Measurements from ENCODE around the gene TAF15. TPM values are rescaled to one million over a fixed set of nuclear protein-coding genes. Genes with fewer than 3 reads are reported as not detected.

TAF15 gene
- total and polyA plus RNA-seq, 2 of the 13 experiments (the other 11 are each of a cell fraction or from before 2014, with no cell fraction given), result 25.2 to 26.5 TPM

GRCh38 chr17:35804658-35805192, 4.6 kb upstream of the TAF15 start (continued):
- no peak for TF ChIP-seq ZNF44 (CRISPR knock-in tag; IDR thresholded peaks at IDR 0.05)
- no peak for TF ChIP-seq JUNB (CRISPR knock-in tag; IDR thresholded peaks at IDR 0.05; ENCODE audit: borderline replicate concordance)
- no peak for TF ChIP-seq ZNF788 (CRISPR knock-in tag; IDR thresholded peaks at IDR 0.05; ENCODE audit: borderline replicate concordance)
- no peak for TF ChIP-seq SP2 (CRISPR knock-in tag; IDR thresholded peaks at IDR 0.05)
- no peak for TF ChIP-seq ZNF615 (CRISPR knock-in tag; IDR thresholded peaks at IDR 0.05; ENCODE audit: borderline replicate concordance)
- no peak for TF ChIP-seq NCOR1 (IDR thresholded peaks at IDR 0.05; ENCODE audit: borderline replicate concordance, low read length)
- no peak for TF ChIP-seq ZFP36L1 (CRISPR knock-in tag; IDR thresholded peaks at IDR 0.05)
- TF ChIP-seq ZNF251 (CRISPR knock-in tag; IDR thresholded peaks at IDR 0.05), result no peak
- TF ChIP-seq ZNF367 (CRISPR knock-in tag; IDR thresholded peaks at IDR 0.05; ENCODE audit: borderline replicate concordance), result no peak
- no peak for TF ChIP-seq ADNP (CRISPR knock-in tag; IDR thresholded peaks at IDR 0.05)
- no peak for TF ChIP-seq ZNF460 (CRISPR knock-in tag; IDR thresholded peaks at IDR 0.05; ENCODE audit: borderline replicate concordance)
- no peak for TF ChIP-seq SPEN (CRISPR knock-in tag; IDR thresholded peaks at IDR 0.05; ENCODE audit: low read depth)
- no peak for TF ChIP-seq SALL2 (CRISPR knock-in tag; IDR thresholded peaks at IDR 0.05)
- no peak for TF ChIP-seq BCL6 (CRISPR knock-in tag; IDR thresholded peaks at IDR 0.05)
- no peak for TF ChIP-seq SOX6 (IDR thresholded peaks at IDR 0.05)
- TF ChIP-seq SOX6 (CRISPR knock-in tag; IDR thresholded peaks at IDR 0.05), result peak; percentile 44; the same call in 1 of the 2 replicates
- peak; percentile 26; the same call in 1 of the 2 replicates for TF ChIP-seq ZFY (CRISPR knock-in tag; IDR thresholded peaks at IDR 0.05)
- no peak for TF ChIP-seq ARID2 (CRISPR knock-in tag; IDR thresholded peaks at IDR 0.05; ENCODE audit: borderline replicate concordance)
- TF ChIP-seq CSRNP2 (CRISPR knock-in tag; conservative IDR thresholded peaks at IDR 0.05; ENCODE audit: low read depth), result no peak
- TF ChIP-seq ZSCAN29 (CRISPR knock-in tag; conservative IDR thresholded peaks at IDR 0.05), result no peak
- TF ChIP-seq DR1 (CRISPR knock-in tag; IDR thresholded peaks at IDR 0.05), result no peak
- TF ChIP-seq ZFP90 (CRISPR knock-in tag; IDR thresholded peaks at IDR 0.05; ENCODE audit: borderline replicate concordance), result no peak
- TF ChIP-seq, protein P1, sequence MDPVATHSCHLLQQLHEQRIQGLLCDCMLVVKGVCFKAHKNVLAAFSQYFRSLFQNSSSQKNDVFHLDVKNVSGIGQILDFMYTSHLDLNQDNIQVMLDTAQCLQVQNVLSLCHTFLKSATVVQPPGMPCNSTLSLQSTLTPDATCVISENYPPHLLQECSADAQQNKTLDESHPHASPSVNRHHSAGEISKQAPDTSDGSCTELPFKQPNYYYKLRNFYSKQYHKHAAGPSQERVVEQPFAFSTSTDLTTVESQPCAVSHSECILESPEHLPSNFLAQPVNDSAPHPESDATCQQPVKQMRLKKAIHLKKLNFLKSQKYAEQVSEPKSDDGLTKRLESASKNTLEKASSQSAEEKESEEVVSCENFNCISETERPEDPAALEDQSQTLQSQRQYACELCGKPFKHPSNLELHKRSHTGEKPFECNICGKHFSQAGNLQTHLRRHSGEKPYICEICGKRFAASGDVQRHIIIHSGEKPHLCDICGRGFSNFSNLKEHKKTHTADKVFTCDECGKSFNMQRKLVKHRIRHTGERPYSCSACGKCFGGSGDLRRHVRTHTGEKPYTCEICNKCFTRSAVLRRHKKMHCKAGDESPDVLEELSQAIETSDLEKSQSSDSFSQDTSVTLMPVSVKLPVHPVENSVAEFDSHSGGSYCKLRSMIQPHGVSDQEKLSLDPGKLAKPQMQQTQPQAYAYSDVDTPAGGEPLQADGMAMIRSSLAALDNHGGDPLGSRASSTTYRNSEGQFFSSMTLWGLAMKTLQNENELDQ (CRISPR knock-in tag; IDR thresholded peaks at IDR 0.05; ENCODE audit: borderline replicate concordance), result no peak
- TF ChIP-seq YEATS4 (CRISPR knock-in tag; IDR thresholded peaks at IDR 0.05; ENCODE audit: borderline replicate concordance), result no peak; the same call in 1 of the 2 replicates
- TF ChIP-seq PHF5A (CRISPR knock-in tag; IDR thresholded peaks at IDR 0.05; ENCODE audit: low read depth, unreplicated experiment), result no peak
- TF ChIP-seq TP53 (CRISPR knock-in tag; conservative IDR thresholded peaks at IDR 0.05), result no peak
- no peak for TF ChIP-seq NFATC3 (CRISPR knock-in tag; IDR thresholded peaks at IDR 0.05)
- TF ChIP-seq NONO (IDR thresholded peaks at IDR 0.05), result no peak
- no peak for TF ChIP-seq NONO (CRISPR knock-in tag; conservative IDR thresholded peaks at IDR 0.05)
- no peak for TF ChIP-seq KLF15 (CRISPR knock-in tag; IDR thresholded peaks at IDR 0.05; ENCODE audit: borderline replicate concordance)

All from HepG2 (cell line).